Common myeloid progenitor, CD34-positive (primary cell): ENCODE measurements around the gene UBE2H.
"Not testable (repeated sequence)": the region's sequence is repeated elsewhere in the genome, so short reads cannot be mapped to it uniquely, and the experiment has no call there.

Source experiments
- CTCF ChIA-PET: fragments of 350-600 bp; sonication (Branson Sonifier 250); formaldehyde crosslinking; loops from one replicate; lab custom pipeline; 2021; ENCODE audit warnings: antibody characterized with exemption; lab: Charles Lee
- POLR2A ChIA-PET: fragments of 350-600 bp; sonication (Branson Sonifier 250); formaldehyde crosslinking; loops from one replicate; lab custom pipeline; 2021; ENCODE audit warnings: antibody characterized with exemption; lab: Charles Lee
- DNase-seq, 3 donors: peaks; one replicate each; pipeline versions ENCODE4 v3.0.0 to v3.0.0-alpha.2; 2013
- H3K27ac ChIP-seq, 2 experiments: 1 replicate in 1 of 2; 2 replicates in 1 of 2; pipeline ENCODE4 v1.7.0; 2013; ENCODE audit warnings: inconsistent platforms in 2 of 2, low read length in 2 of 2, mild to moderate bottlenecking in 2 of 2, low read depth in 1 of 2, moderate library complexity in 1 of 2; ENCODE audit not compliant: severe bottlenecking in 2 of 2, insufficient read depth in 1 of 2, poor library complexity in 1 of 2
- H3K27me3 ChIP-seq, 5 experiments: replicated peaks in 2 of 5; 1 replicate in 3 of 5; 2 replicates in 2 of 5; pipeline versions ENCODE4 v1.6.1 to v1.7.0; 2013; ENCODE audit warnings: low read length in 4 of 5, mild to moderate bottlenecking in 2 of 5, moderate library complexity in 2 of 5, inconsistent platforms in 1 of 5; ENCODE audit not compliant: insufficient read depth in 5 of 5, control insufficient read depth in 4 of 5
- H3K36me3 ChIP-seq, 4 experiments: 1 replicate in 2 of 4; 2 replicates in 2 of 4; pipeline versions ENCODE4 v1.6.1 to v1.7.0; 2013; ENCODE audit warnings: low read length in 3 of 4, control low read depth in 1 of 4, mild to moderate bottlenecking in 1 of 4; ENCODE audit not compliant: control insufficient read depth in 4 of 4, insufficient read depth in 4 of 4
- H3K4me1 ChIP-seq, 4 experiments: 1 replicate in 3 of 4; 2 replicates in 1 of 4; pipeline versions ENCODE4 v1.6.1 to v1.7.1; 2013; ENCODE audit warnings: low read length in 3 of 4, mild to moderate bottlenecking in 3 of 4, control low read depth in 1 of 4, inconsistent platforms in 1 of 4, moderate library complexity in 1 of 4; ENCODE audit not compliant: control insufficient read depth in 4 of 4, insufficient read depth in 4 of 4; ENCODE audit errors: control extremely low read depth in 1 of 4
- H3K4me3 ChIP-seq, 7 experiments: 1 replicate in 4 of 7; 2 replicates in 3 of 7; pipeline versions ENCODE4 v1.5.1 to v1.7.0; 2013; ENCODE audit warnings: mild to moderate bottlenecking in 7 of 7, low read length in 6 of 7, moderate library complexity in 6 of 7, inconsistent platforms in 2 of 7, low read depth in 2 of 7, control low read depth in 1 of 7; ENCODE audit not compliant: insufficient read depth in 4 of 7, control insufficient read depth in 1 of 7; ENCODE audit errors: extremely low read depth in 1 of 7
- H3K9me3 ChIP-seq, 5 experiments: 1 replicate in 4 of 5; 2 replicates in 1 of 5; pipeline versions ENCODE4 v1.6.1 to v1.7.1; 2013; ENCODE audit warnings: low read length in 4 of 5, mild to moderate bottlenecking in 2 of 5, inconsistent platforms in 1 of 5, low read depth in 1 of 5, moderate library complexity in 1 of 5; ENCODE audit not compliant: control insufficient read depth in 4 of 5, insufficient read depth in 2 of 5; ENCODE audit errors: control extremely low read depth in 1 of 5
- WGBS: methylation state at CpG from one replicate; pipeline ENCODE4 v1.1.5; 2013; ENCODE audit not compliant: insufficient coverage; 5-methylcytosine and 5-hydroxymethylcytosine counted together

The UBE2H gene

DNA sequence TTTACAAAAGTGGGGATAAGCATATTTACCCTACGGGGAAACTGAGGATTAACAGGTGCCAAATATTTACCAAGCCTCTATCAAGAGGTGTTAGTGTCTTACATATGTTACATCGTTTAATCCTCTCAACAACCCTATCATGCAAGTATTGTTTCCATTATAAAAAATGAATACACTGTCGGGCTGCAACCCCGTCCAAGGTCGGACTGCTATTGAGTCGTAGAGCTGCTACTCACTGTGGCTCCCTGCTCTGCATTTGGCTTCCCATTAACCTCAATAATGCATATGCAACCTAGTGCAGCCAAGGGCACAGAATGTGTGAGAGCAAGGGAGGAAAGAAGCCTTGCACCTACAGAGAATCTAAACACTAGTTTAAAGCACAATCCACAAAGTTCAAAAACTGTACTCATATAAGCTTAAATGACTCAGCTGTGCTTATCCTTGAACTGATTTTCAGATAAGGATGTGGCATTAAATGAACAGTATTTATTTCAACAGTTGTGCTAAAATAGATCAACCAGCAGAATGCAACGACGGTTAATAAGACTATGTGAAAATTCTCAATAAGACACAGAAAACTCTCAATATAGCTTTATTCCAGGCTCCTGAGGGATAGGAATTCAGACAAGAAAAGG is 49.9 kb downstream of the UBE2H start:
- Histone ChIP-seq H3K27ac (no peak overlapping the region), H3K9me3 (no peaks in the 10 kb centered on the region), H3K36me3 (peaks cover 0 to 10% (median 3%) of the 10 kb centered on the region in 4 experiments), H3K4me3 (no peak overlapping the region), H3K4me1 (peaks cover 0 to 11% (median 3%) of the 10 kb centered on the region in 4 experiments), H3K27me3 (no peaks in the 10 kb centered on the region)
- no peak for DNase-seq
- ChIA-PET CTCF (interaction anchor here (0.9 to 1.6 kb wide), 3 partner anchors 9 to 73 kb away, joined by 3 read pairs; no protein-coding TSS in a partner anchor), POLR2A (interaction anchor here (0.9 to 1.2 kb wide), 2 partner anchors 9 to 13 kb away, joined by 3 read pairs; no protein-coding TSS in a partner anchor)
- 100% methylated on average over 6 of the region's 8 CpGs for WGBS

DNA sequence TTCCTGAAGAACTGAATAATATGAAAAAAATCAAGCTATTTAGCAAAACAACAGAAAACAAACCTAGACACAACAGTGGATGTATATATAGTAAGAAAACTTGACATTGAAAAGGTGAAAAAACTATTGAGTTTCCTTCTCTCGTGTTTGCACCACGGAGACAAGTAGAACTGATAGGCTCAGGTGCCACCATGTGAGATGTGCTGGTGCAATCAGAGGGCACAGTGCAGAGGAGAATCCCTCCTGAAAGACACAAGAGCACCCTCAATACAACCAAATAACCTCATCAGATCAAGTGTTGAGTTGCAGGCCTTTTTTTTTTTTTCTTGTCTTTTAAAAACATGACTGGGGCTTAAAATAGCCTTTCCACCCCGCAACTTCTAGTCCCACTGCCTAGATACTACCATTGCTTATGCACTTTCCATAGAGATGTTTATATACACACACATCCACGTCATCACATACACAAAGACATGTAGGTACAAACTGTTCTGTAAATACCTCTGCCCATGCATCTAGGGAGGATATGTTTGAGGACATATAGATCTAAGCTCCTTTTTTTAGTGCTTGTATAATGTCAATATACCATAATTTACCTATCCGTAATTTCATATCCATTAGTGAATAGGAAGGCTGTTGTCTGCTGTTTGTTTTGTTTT is 54.1 kb downstream of the UBE2H start:
- Histone ChIP-seq H3K9me3 (no peaks in the 10 kb centered on the region), H3K27me3 (no peaks in the 10 kb centered on the region), H3K27ac (no peak overlapping the region), H3K4me1 (no peaks in the 10 kb centered on the region), H3K4me3 (no peak overlapping the region), H3K36me3 (peaks cover 0 to 7% (median 2%) of the 10 kb centered on the region in 4 experiments)
- CTCF ChIA-PET, result interaction anchor here (1.7 kb wide), 2 partner anchors 24 to 112 kb away, joined by 4 to 6 read pairs; no protein-coding TSS in a partner anchor
- POLR2A ChIA-PET, result no interaction called here
- no peak for DNase-seq
- WGBS, result 95% methylated on average over 3 of the region's 5 CpGs

- ChIA-PET POLR2A (no interaction called here), CTCF (no interaction called here)
- no peak overlapping the region for H3K27ac ChIP-seq
Observed at GRCh38 chr7:129898007-129898406, 54.8 kb downstream of the UBE2H start.

DNA sequence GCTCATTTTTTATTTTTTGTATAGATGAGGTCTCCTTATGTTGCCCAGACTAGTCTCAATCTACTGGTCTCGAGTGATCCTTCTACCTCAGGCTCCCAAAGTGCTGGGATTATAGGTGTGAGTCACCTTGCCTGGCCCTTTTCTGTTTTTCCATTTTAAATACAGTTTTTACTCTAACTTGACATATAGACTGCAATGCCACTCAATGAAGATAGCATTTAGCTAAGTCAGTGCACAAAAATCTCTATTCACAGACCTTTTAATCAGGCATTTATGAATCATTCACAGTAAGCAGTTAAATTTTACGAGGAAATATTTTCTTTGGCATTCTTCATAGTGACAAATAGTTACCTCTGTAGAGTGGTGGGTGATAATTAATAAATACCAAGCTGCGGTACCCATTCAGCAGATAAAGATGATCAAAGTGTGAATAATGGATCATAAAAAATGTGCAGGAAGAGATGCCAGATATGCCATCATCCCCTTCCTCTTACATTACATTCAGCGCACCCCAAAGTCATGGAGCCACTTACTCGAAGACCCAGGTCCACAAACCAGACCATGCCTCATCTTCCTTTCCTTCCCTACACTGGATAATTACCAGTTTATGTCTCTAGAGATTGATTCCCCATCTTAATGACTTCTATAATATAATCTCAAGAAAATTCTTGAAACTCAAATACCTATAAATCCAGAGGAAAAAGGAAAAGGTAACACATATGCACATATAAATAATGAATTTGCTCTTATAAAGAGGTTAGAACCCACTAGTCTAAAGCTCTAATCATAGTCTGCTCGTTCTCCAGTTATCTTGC is 56.0 kb downstream of the UBE2H start:
- no peaks in the 10 kb centered on the region for H3K27me3 ChIP-seq
- H3K4me3 ChIP-seq, result no peak overlapping the region
- 100% methylated on average over 3 of the region's 6 CpGs for WGBS
- H3K9me3 ChIP-seq, result no peaks in the 10 kb centered on the region
- CTCF ChIA-PET, result interaction anchor here (1.2 to 1.5 kb wide), 2 partner anchors 9 to 113 kb away, joined by 3 read pairs; no protein-coding TSS in a partner anchor
- H3K27ac ChIP-seq, result no peak overlapping the region
- POLR2A ChIA-PET, result interaction anchor here (0.6 kb wide), 1 partner anchor 35 kb away, joined by 3 read pairs; no protein-coding TSS in a partner anchor
- H3K36me3 ChIP-seq, result peaks cover 0 to 7% (median under 1%) of the 10 kb centered on the region in 4 experiments
- H3K4me1 ChIP-seq, result no peaks in the 10 kb centered on the region
- DNase-seq, result no peak

More at GRCh38 chr7:129898007-129898406, 54.8 kb downstream of the UBE2H start:
- Histone ChIP-seq H3K27me3 (no peaks in the 10 kb centered on the region), H3K4me3 (no peak overlapping the region), H3K9me3 (no peaks in the 10 kb centered on the region), H3K4me1 (no peaks in the 10 kb centered on the region), H3K36me3 (peaks cover 0 to 7% (median 2%) of the 10 kb centered on the region in 4 experiments)
- no peak for DNase-seq

GRCh38 chr7:129894184-129894583 is 58.6 kb downstream of the UBE2H start:
- ChIA-PET POLR2A (interaction anchor here (1.1 kb wide), 1 partner anchor 9 kb away, joined by 3 read pairs; no protein-coding TSS in a partner anchor), CTCF (interaction anchor here (0.6 to 1.5 kb wide), 3 partner anchors 8 to 117 kb away, joined by 3 to 4 read pairs (median 3); no protein-coding TSS in a partner anchor)
- not testable (repeated sequence) for H3K27ac ChIP-seq, H3K9me3 ChIP-seq, DNase-seq, H3K36me3 ChIP-seq, H3K4me3 ChIP-seq, H3K27me3 ChIP-seq, H3K4me1 ChIP-seq
- WGBS, result 94% methylated on average over 2 of the region's 7 CpGs

DNA sequence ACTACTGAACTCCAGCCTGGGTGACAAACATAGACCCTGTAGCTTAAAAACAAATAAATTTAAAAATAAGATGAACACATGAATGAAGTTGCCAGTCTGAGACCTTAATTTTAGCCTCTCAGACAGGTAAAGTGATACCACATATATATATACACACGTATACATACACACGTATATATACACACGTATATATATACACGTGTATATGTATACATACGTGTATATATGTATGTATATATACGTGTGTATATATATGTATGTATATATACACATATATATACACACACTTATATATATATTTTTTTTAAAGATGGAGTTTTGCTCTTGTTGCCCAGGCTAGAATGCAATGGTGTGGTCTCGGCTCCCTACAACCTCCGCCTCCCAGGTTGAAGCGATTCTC is 62.7 kb downstream of the UBE2H start:
- POLR2A ChIA-PET, result interaction anchor here (0.6 to 0.9 kb wide), 2 partner anchors 13 to 123 kb away, joined by 3 read pairs; no protein-coding TSS in a partner anchor
- Histone ChIP-seq H3K27ac (no peak overlapping the region), H3K36me3 (peaks cover 0 to 4% (median 0%) of the 10 kb centered on the region in 4 experiments), H3K4me1 (no peaks in the 10 kb centered on the region), H3K4me3 (no peak overlapping the region), H3K9me3 (no peaks in the 10 kb centered on the region), H3K27me3 (no peaks in the 10 kb centered on the region)
- no peak for DNase-seq
- CTCF ChIA-PET, result interaction anchor here (1.0 to 1.2 kb wide), 3 partner anchors 14 to 119 kb away, joined by 3 to 4 read pairs (median 4); no protein-coding TSS in a partner anchor
- no CpG with 5 or more reads among the region's 9 CpGs for WGBS
